Neural progenitor cell (in vitro differentiated cells): ENCODE data around the gene ZMIZ2. TPM values are rescaled to one million over a fixed set of nuclear protein-coding genes. Genes with fewer than 3 reads are reported as not detected.

Experiments
- DNase-seq: peaks from one replicate; pipeline ENCODE4 v3.0.0-alpha.2; 2016; ENCODE audit warnings: low spot score
- H2AFZ ChIP-seq: fragments of 200-600 bp; sonication (generic); replicated peaks from 2 replicates; pipeline ENCODE4 v1.6.1; 2016; ENCODE audit warnings: antibody characterized with exemption
- H3F3A ChIP-seq: fragments of 200-600 bp; sonication (generic); 2 replicates; pipeline ENCODE4 v1.6.1; 2016; ENCODE audit warnings: antibody characterized with exemption, low read depth
- H3K27ac ChIP-seq: fragments of 200-600 bp; sonication (generic); 2 replicates; pipeline ENCODE4 v1.5.1; 2016; ENCODE audit warnings: mild to moderate bottlenecking
- H3K27me3 ChIP-seq: fragments of 200-600 bp; sonication (generic); 2 replicates; pipeline ENCODE4 v1.6.1; 2016; ENCODE audit warnings: mild to moderate bottlenecking, moderate library complexity
- H3K36me3 ChIP-seq: fragments of 200-600 bp; sonication (generic); 2 replicates; pipeline ENCODE4 v1.5.1; 2016
- H3K4me1 ChIP-seq: fragments of 200-600 bp; sonication (generic); 2 replicates; pipeline ENCODE4 v1.6.1; 2016; ENCODE audit warnings: mixed run types
- H3K4me2 ChIP-seq: fragments of 200-600 bp; sonication (generic); 2 replicates; pipeline ENCODE4 v1.6.1; 2016
- H3K4me3 ChIP-seq: fragments of 200-600 bp; sonication (generic); 2 replicates; pipeline ENCODE4 v1.5.1; 2016
- H3K79me2 ChIP-seq: fragments of 200-600 bp; sonication (generic); 2 replicates; pipeline ENCODE4 v1.6.1; 2016; ENCODE audit warnings: low read depth
- H3K9ac ChIP-seq: fragments of 200-600 bp; sonication (generic); 2 replicates; pipeline ENCODE4 v1.6.1; 2016
- H3K9me3 ChIP-seq: fragments of 200-600 bp; sonication (generic); 2 replicates; pipeline ENCODE4 v1.5.1; 2016; ENCODE audit warnings: low read depth
- H4K20me1 ChIP-seq: fragments of 200-600 bp; sonication (generic); 2 replicates; pipeline ENCODE4 v1.6.1; 2016; ENCODE audit warnings: low read depth
- H3K27ac Mint-ChIP-seq: 3 replicates; pipeline ENCODE4 v1.8.0; 2021; ENCODE audit warnings: mixed read lengths
- H3K27me3 Mint-ChIP-seq: 2 replicates; pipeline ENCODE4 v1.8.0; 2022; ENCODE audit warnings: low read depth, mild to moderate bottlenecking, inconsistent platforms, moderate library complexity, mixed read lengths; ENCODE audit not compliant: insufficient read depth
- H3K36me3 Mint-ChIP-seq: 3 replicates; pipeline ENCODE4 v1.8.0; 2021; ENCODE audit warnings: mixed read lengths
- H3K4me1 Mint-ChIP-seq: 3 replicates; pipeline ENCODE4 v1.8.0; 2021; ENCODE audit warnings: mixed read lengths
- H3K4me3 Mint-ChIP-seq: 3 replicates; pipeline ENCODE4 v1.8.0; 2021; ENCODE audit warnings: mild to moderate bottlenecking, moderate library complexity, mixed read lengths
- H3K9me3 Mint-ChIP-seq: 3 replicates; pipeline ENCODE4 v1.8.0; 2020; ENCODE audit warnings: mixed read lengths
- CTCF ChIP-seq: fragments of 200-600 bp; sonication (generic); IDR thresholded peaks from 2 replicates; pipeline ENCODE4 v1.5.1; 2017; ENCODE audit warnings: antibody characterized with exemption, mild to moderate bottlenecking
- EZH2 ChIP-seq: fragments of 200-600 bp; sonication (generic); IDR thresholded peaks from 2 replicates; pipeline ENCODE4 v1.6.1; 2017; ENCODE audit warnings: antibody characterized with exemption, mild to moderate bottlenecking, moderate library complexity
- EZH2phosphoT487 ChIP-seq: fragments of 200-600 bp; sonication (generic); IDR thresholded peaks from 2 replicates; pipeline ENCODE4 v1.6.1; 2017; ENCODE audit warnings: antibody characterized with exemption
- total RNA-seq: library from RNA; depleted of rRNA; stranded (reverse); fragments of >200 nt; gene quantifications from 2 replicates; pipeline ENCODE4 v1.2.3, GENCODE V29; 2015; ENCODE audit warnings: low replicate concordance

The ZMIZ2 gene
- total RNA-seq, 1 donor from 2014 or later = 7.6 TPM

- H3K79me2 ChIP-seq = peaks cover 6% of the 10 kb centered on the region
- H3K4me1 ChIP-seq = no peaks in the 10 kb centered on the region
- no peak overlapping the region for H3K4me3 ChIP-seq
- H2AFZ ChIP-seq = no peak overlapping the region
- H4K20me1 ChIP-seq = peaks cover 17% of the 10 kb centered on the region
- no peak for TF ChIP-seq CTCF
- TF ChIP-seq EZH2 = no peak
- TF ChIP-seq EZH2phosphoT487 = no peak
- H3K27ac Mint-ChIP-seq = no peak overlapping the region
- no peak overlapping the region for H3K9ac ChIP-seq
- H3K9me3 ChIP-seq = no peaks in the 10 kb centered on the region
- H3F3A ChIP-seq = peaks cover 41% of the 10 kb centered on the region
- no peaks in the 10 kb centered on the region for H3K36me3 ChIP-seq
- H3K27me3 ChIP-seq = no peaks in the 10 kb centered on the region
- no peak overlapping the region for H3K4me2 ChIP-seq
- H3K36me3 Mint-ChIP-seq = peaks cover 17% of the 10 kb centered on the region
- peaks cover 2% of the 10 kb centered on the region for H3K27me3 Mint-ChIP-seq
- H3K4me1 Mint-ChIP-seq = no peaks in the 10 kb centered on the region
- DNase-seq = no peak
- H3K4me3 Mint-ChIP-seq = no peak overlapping the region
- H3K27ac ChIP-seq = no peak overlapping the region
- no peaks in the 10 kb centered on the region for H3K9me3 Mint-ChIP-seq
Measured at GRCh38 chr7:44805950-44806349, 57.3 kb downstream of the ZMIZ2 start.

- H3K9ac ChIP-seq = no peak overlapping the region
- no peaks in the 10 kb centered on the region for H3K4me1 Mint-ChIP-seq
- no peak overlapping the region for H3K4me3 ChIP-seq
- peaks cover 13% of the 10 kb centered on the region for H3F3A ChIP-seq
- H3K9me3 ChIP-seq = no peaks in the 10 kb centered on the region
- H3K4me2 ChIP-seq = no peak overlapping the region
- no peak overlapping the region for H3K27ac Mint-ChIP-seq
- no peak overlapping the region for H2AFZ ChIP-seq
- H3K27me3 ChIP-seq = no peaks in the 10 kb centered on the region
- no peaks in the 10 kb centered on the region for H3K27me3 Mint-ChIP-seq
- H3K36me3 ChIP-seq = no peaks in the 10 kb centered on the region
- DNase-seq = no peak
- no peak for TF ChIP-seq EZH2phosphoT487
- no peaks in the 10 kb centered on the region for H3K4me1 ChIP-seq
- peaks cover 3% of the 10 kb centered on the region for H3K36me3 Mint-ChIP-seq
- no peaks in the 10 kb centered on the region for H3K9me3 Mint-ChIP-seq
- no peak overlapping the region for H3K27ac ChIP-seq
- H3K79me2 ChIP-seq = no peaks in the 10 kb centered on the region
- no peak overlapping the region for H3K4me3 Mint-ChIP-seq
- H4K20me1 ChIP-seq = no peaks in the 10 kb centered on the region
Measured at GRCh38 chr7:44808914-44809393, 60.3 kb downstream of the ZMIZ2 start.

GRCh38 chr7:44811093-44811492, 62.4 kb downstream of the ZMIZ2 start:
- no peaks in the 10 kb centered on the region for H3K9me3 ChIP-seq
- H3K4me1 ChIP-seq = no peaks in the 10 kb centered on the region
- no peak overlapping the region for H3K27ac Mint-ChIP-seq
- no peak for DNase-seq
- no peaks in the 10 kb centered on the region for H3K79me2 ChIP-seq
- no peak overlapping the region for H3K9ac ChIP-seq
- H3K36me3 ChIP-seq = no peaks in the 10 kb centered on the region
- H3K27me3 Mint-ChIP-seq = no peaks in the 10 kb centered on the region
- H3K27me3 ChIP-seq = no peaks in the 10 kb centered on the region
- H3K9me3 Mint-ChIP-seq = no peaks in the 10 kb centered on the region
- H3K4me2 ChIP-seq = no peak overlapping the region
- no peak overlapping the region for H3K27ac ChIP-seq
- H2AFZ ChIP-seq = no peak overlapping the region
- no peak for TF ChIP-seq CTCF
- TF ChIP-seq EZH2 = no peak
- no peak for TF ChIP-seq EZH2phosphoT487
- peaks cover 3% of the 10 kb centered on the region for H3K36me3 Mint-ChIP-seq
- H4K20me1 ChIP-seq = no peaks in the 10 kb centered on the region
- H3K4me3 Mint-ChIP-seq = no peak overlapping the region
- H3K4me3 ChIP-seq = no peak overlapping the region
- H3F3A ChIP-seq = no peaks in the 10 kb centered on the region
- H3K4me1 Mint-ChIP-seq = no peaks in the 10 kb centered on the region

GRCh38 chr7:44811571-44811970, 62.9 kb downstream of the ZMIZ2 start:
- peaks cover 3% of the 10 kb centered on the region for H3K36me3 Mint-ChIP-seq
- H3K4me1 ChIP-seq = no peaks in the 10 kb centered on the region
- no peak overlapping the region for H3K4me3 Mint-ChIP-seq
- no peak overlapping the region for H3K27ac ChIP-seq
- no peaks in the 10 kb centered on the region for H3K27me3 Mint-ChIP-seq
- no peak overlapping the region for H3K4me3 ChIP-seq
- DNase-seq = no peak
- H3K27me3 ChIP-seq = no peaks in the 10 kb centered on the region
- H3K4me1 Mint-ChIP-seq = no peaks in the 10 kb centered on the region
- H3K9ac ChIP-seq = no peak overlapping the region
- H4K20me1 ChIP-seq = no peaks in the 10 kb centered on the region
- H3K79me2 ChIP-seq = no peaks in the 10 kb centered on the region
- H3K27ac Mint-ChIP-seq = no peak overlapping the region
- H3K9me3 Mint-ChIP-seq = no peaks in the 10 kb centered on the region
- H3K9me3 ChIP-seq = no peaks in the 10 kb centered on the region
- TF ChIP-seq EZH2 (no peak), EZH2phosphoT487 (no peak), CTCF (no peak)
- H3F3A ChIP-seq = no peaks in the 10 kb centered on the region
- H2AFZ ChIP-seq = no peak overlapping the region
- no peaks in the 10 kb centered on the region for H3K36me3 ChIP-seq
- no peak overlapping the region for H3K4me2 ChIP-seq
